Thyroid gland (tissue), 4 donors: ENCODE measurements around the gene TPCN1.

Experiments
- POLR2A ChIP-seq, 2 donors: fragments of 450-650 bp; IDR thresholded peaks; one replicate each; pipeline ENCODE4 v1.6.1; 2017; ENCODE audit warnings: antibody characterized with exemption in 2 of 2, mild to moderate bottlenecking in 2 of 2, moderate library complexity in 1 of 2
- TF ChIP-seq, protein P1 (sequence below), 6 experiments: fragments of 200-600 bp in 3 of 6; fragments of 450-650 bp in 3 of 6; sonication (generic) in 3 of 6; IDR thresholded peaks; one replicate each; pipeline ENCODE4 v1.5.1; 2016 to 2019; ENCODE audit warnings: antibody characterized with exemption in 6 of 6, mild to moderate bottlenecking in 2 of 6, inconsistent platforms in 1 of 6, moderate library complexity in 1 of 6

DNA sequence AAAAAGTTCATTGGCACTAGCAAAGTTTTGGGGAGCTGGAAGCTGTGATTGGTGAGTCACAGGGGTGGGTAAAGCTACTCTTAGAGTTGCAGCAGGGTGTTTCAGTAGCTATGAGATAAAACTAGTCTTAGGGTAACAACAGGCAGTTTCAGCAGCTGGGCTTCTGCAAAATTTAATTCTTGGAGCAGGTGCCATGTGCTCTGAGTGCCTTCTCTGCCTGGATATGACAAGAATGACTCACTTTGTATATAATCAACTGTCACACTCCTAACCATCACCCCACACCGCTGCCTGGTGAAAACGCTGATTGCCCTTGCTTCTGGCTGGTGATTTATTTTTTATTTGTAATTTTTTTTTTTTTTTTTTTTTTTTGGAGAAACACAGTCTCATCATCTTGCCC lies 126.6 kb downstream of the TPCN1 start:
- TF ChIP-seq, protein P1, sequence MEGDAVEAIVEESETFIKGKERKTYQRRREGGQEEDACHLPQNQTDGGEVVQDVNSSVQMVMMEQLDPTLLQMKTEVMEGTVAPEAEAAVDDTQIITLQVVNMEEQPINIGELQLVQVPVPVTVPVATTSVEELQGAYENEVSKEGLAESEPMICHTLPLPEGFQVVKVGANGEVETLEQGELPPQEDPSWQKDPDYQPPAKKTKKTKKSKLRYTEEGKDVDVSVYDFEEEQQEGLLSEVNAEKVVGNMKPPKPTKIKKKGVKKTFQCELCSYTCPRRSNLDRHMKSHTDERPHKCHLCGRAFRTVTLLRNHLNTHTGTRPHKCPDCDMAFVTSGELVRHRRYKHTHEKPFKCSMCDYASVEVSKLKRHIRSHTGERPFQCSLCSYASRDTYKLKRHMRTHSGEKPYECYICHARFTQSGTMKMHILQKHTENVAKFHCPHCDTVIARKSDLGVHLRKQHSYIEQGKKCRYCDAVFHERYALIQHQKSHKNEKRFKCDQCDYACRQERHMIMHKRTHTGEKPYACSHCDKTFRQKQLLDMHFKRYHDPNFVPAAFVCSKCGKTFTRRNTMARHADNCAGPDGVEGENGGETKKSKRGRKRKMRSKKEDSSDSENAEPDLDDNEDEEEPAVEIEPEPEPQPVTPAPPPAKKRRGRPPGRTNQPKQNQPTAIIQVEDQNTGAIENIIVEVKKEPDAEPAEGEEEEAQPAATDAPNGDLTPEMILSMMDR (IDR thresholded peaks at IDR 0.05) = no peak
- TF ChIP-seq POLR2A (IDR thresholded peaks at IDR 0.05) = no peak
